ENCODE results near the gene KCTD1.

- TF ChIP-seq, protein P1, sequence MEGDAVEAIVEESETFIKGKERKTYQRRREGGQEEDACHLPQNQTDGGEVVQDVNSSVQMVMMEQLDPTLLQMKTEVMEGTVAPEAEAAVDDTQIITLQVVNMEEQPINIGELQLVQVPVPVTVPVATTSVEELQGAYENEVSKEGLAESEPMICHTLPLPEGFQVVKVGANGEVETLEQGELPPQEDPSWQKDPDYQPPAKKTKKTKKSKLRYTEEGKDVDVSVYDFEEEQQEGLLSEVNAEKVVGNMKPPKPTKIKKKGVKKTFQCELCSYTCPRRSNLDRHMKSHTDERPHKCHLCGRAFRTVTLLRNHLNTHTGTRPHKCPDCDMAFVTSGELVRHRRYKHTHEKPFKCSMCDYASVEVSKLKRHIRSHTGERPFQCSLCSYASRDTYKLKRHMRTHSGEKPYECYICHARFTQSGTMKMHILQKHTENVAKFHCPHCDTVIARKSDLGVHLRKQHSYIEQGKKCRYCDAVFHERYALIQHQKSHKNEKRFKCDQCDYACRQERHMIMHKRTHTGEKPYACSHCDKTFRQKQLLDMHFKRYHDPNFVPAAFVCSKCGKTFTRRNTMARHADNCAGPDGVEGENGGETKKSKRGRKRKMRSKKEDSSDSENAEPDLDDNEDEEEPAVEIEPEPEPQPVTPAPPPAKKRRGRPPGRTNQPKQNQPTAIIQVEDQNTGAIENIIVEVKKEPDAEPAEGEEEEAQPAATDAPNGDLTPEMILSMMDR (conservative IDR thresholded peaks at IDR 0.05): no peak
- TF ChIP-seq EZH2 (IDR thresholded peaks at IDR 0.05; ENCODE audit: low read depth): no peak
These were observed 22.0 kb downstream of the KCTD1 start for GRCh38 chr18:26526128-26526965.

Data from PC-9 (cell line).